ENCODE results near the gene ANTXR2. TPM values are rescaled to one million over a fixed set of nuclear protein-coding genes. Genes with fewer than 3 reads are reported as not detected.

ANTXR2 gene
- polyA plus RNA-seq, 3 donors: 4.6 to 49.3 (median 45.7) TPM

- WGBS, 3 donors: 0 to 1% (median 1%) methylated on average over 35 to 37 of the region's 37 CpGs
- H3K27ac ChIP-seq (ENCODE audit: low read depth, low read length): peak overlapping the region; percentile 88
Observed at GRCh38 chr4:80072228-80072743, 743 bp downstream of the ANTXR2 start.

GRCh38 chr4:80071604-80072227 lies 1.3 kb downstream of the ANTXR2 start:
- no peak overlapping the region for H3K27ac ChIP-seq (ENCODE audit: low read depth, low read length)
- WGBS, 3 donors: 6 to 14% (median 8%) methylated on average over 15 of the region's 15 CpGs

- no peak overlapping the region for H3K27ac ChIP-seq (ENCODE audit: low read depth, low read length)
Observed at GRCh38 chr4:80070880-80071603, 2.0 kb downstream of the ANTXR2 start.

GRCh38 chr4:80069837-80070731 lies 2.9 kb downstream of the ANTXR2 start:
- H3K27ac ChIP-seq (ENCODE audit: low read depth, low read length): no peak overlapping the region
- 76 to 96% (median 86%) methylated on average over 2 of the region's 2 CpGs for WGBS, 3 donors

More at GRCh38 chr4:80070880-80071603, 2.0 kb downstream of the ANTXR2 start:
- 40 to 46% (median 42%) methylated on average over 6 of the region's 6 CpGs for WGBS, 3 donors

GRCh38 chr4:80069108-80069836 lies 3.8 kb downstream of the ANTXR2 start:
- 70 to 75% (median 71%) methylated on average over 5 of the region's 5 CpGs for WGBS, 3 donors
- H3K27ac ChIP-seq (ENCODE audit: low read depth, low read length): no peak overlapping the region

- 69 to 99% (median 80%) methylated on average over 2 of the region's 2 CpGs for WGBS, 3 donors
- H3K27ac ChIP-seq (ENCODE audit: low read depth, low read length): no peak overlapping the region
Observed at GRCh38 chr4:80065601-80066000, 7.4 kb downstream of the ANTXR2 start.

- 89 to 92% (median 91%) methylated on average over 3 of the region's 3 CpGs for WGBS, 3 donors
- no peak overlapping the region for H3K27ac ChIP-seq (ENCODE audit: low read depth, low read length)
Observed at GRCh38 chr4:80062527-80062926, 10.5 kb downstream of the ANTXR2 start.

GRCh38 chr4:80060804-80061203 lies 12.2 kb downstream of the ANTXR2 start:
- no peak overlapping the region for H3K27ac ChIP-seq (ENCODE audit: low read depth, low read length)
- 96 to 98% (median 98%) methylated on average over 4 of the region's 4 CpGs for WGBS, 3 donors

GRCh38 chr4:80058740-80059139 lies 14.3 kb downstream of the ANTXR2 start:
- WGBS, 3 donors: 20 to 87% (median 39%) methylated on average over 2 of the region's 2 CpGs
- no peak overlapping the region for H3K27ac ChIP-seq (ENCODE audit: low read depth, low read length)

- H3K27ac ChIP-seq (ENCODE audit: low read depth, low read length): no peak overlapping the region
- 62 to 89% (median 63%) methylated on average over 4 of the region's 4 CpGs for whole genome bisulfite sequencing, 3 donors
Observed at GRCh38 chr4:80054375-80054774, 18.7 kb downstream of the ANTXR2 start.

- WGBS, 3 donors: 79 to 83% (median 79%) methylated on average over 1 of the region's 1 CpG
- no peak overlapping the region for H3K27ac ChIP-seq (ENCODE audit: low read depth, low read length)
Observed at GRCh38 chr4:80053140-80053910, 19.7 kb downstream of the ANTXR2 start.

- WGBS, 3 donors: 57 to 79% (median 73%) methylated on average over 7 of the region's 7 CpGs
- H3K27ac ChIP-seq (ENCODE audit: low read depth, low read length): no peak overlapping the region
Observed at GRCh38 chr4:80049813-80050534, 23.1 kb downstream of the ANTXR2 start.

GRCh38 chr4:80049402-80049801 lies 23.6 kb downstream of the ANTXR2 start:
- H3K27ac ChIP-seq (ENCODE audit: low read depth, low read length): no peak overlapping the region

GRCh38 chr4:80045786-80046185 lies 27.2 kb downstream of the ANTXR2 start:
- no peak overlapping the region for H3K27ac ChIP-seq (ENCODE audit: low read depth, low read length)

- WGBS, 3 donors: 53 to 64% (median 61%) methylated on average over 3 of the region's 3 CpGs
- no peak overlapping the region for H3K27ac ChIP-seq (ENCODE audit: low read depth, low read length)
Observed at GRCh38 chr4:80043541-80043940, 29.5 kb downstream of the ANTXR2 start.

- H3K27ac ChIP-seq (ENCODE audit: low read depth, low read length): no peak overlapping the region
- 93 to 97% (median 93%) methylated on average over 2 of the region's 2 CpGs for WGBS, 3 donors
Observed at GRCh38 chr4:80042821-80043220, 30.2 kb downstream of the ANTXR2 start.

- H3K27ac ChIP-seq (ENCODE audit: low read depth, low read length): no peak overlapping the region
- WGBS, 3 donors: 79 to 91% (median 85%) methylated on average over 1 of the region's 1 CpG
Observed at GRCh38 chr4:80037864-80038263, 35.2 kb downstream of the ANTXR2 start.

All from adipose tissue (tissue), 3 donors.